ENCODE measurements around the gene ZAP70. TPM values are rescaled to one million over a fixed set of nuclear protein-coding genes. Genes with fewer than 3 reads are reported as not detected.

Gene ZAP70
- total RNA-seq, 1 donor from 2014 or later: 1.1 TPM

- no peak overlapping the region for H3K27ac Mint-ChIP-seq (ENCODE audit: unreplicated experiment)
- H3K36me3 Mint-ChIP-seq (ENCODE audit: unreplicated experiment): no peaks in the 10 kb centered on the region
Measured at GRCh38 chr2:97737421-97738178, 24.2 kb downstream of the ZAP70 start.

GRCh38 chr2:97738179-97739019 is 25.0 kb downstream of the ZAP70 start:
- TF ChIP-seq, protein P1, sequence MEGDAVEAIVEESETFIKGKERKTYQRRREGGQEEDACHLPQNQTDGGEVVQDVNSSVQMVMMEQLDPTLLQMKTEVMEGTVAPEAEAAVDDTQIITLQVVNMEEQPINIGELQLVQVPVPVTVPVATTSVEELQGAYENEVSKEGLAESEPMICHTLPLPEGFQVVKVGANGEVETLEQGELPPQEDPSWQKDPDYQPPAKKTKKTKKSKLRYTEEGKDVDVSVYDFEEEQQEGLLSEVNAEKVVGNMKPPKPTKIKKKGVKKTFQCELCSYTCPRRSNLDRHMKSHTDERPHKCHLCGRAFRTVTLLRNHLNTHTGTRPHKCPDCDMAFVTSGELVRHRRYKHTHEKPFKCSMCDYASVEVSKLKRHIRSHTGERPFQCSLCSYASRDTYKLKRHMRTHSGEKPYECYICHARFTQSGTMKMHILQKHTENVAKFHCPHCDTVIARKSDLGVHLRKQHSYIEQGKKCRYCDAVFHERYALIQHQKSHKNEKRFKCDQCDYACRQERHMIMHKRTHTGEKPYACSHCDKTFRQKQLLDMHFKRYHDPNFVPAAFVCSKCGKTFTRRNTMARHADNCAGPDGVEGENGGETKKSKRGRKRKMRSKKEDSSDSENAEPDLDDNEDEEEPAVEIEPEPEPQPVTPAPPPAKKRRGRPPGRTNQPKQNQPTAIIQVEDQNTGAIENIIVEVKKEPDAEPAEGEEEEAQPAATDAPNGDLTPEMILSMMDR (IDR thresholded peaks at IDR 0.05): no peak
- no peaks in the 10 kb centered on the region for H3K4me1 Mint-ChIP-seq (ENCODE audit: unreplicated experiment)
- H3K9me3 Mint-ChIP-seq (ENCODE audit: unreplicated experiment): no peaks in the 10 kb centered on the region
- H3K4me3 Mint-ChIP-seq (ENCODE audit: unreplicated experiment): no peak overlapping the region
- no peaks in the 10 kb centered on the region for H3K36me3 Mint-ChIP-seq (ENCODE audit: unreplicated experiment)
- DNase-seq (ENCODE audit: extremely low spot score, unreplicated experiment): no peak
- H3K27me3 Mint-ChIP-seq (ENCODE audit: unreplicated experiment): no peaks in the 10 kb centered on the region
- no peak overlapping the region for H3K27ac Mint-ChIP-seq (ENCODE audit: unreplicated experiment)

More at GRCh38 chr2:97737421-97738178, 24.2 kb downstream of the ZAP70 start:
- no peaks in the 10 kb centered on the region for H3K27me3 Mint-ChIP-seq (ENCODE audit: unreplicated experiment)
- DNase-seq (ENCODE audit: extremely low spot score, unreplicated experiment): no peak
- no peak overlapping the region for H3K4me3 Mint-ChIP-seq (ENCODE audit: unreplicated experiment)
- TF ChIP-seq, protein P1 (IDR thresholded peaks at IDR 0.05): no peak
- no peaks in the 10 kb centered on the region for H3K9me3 Mint-ChIP-seq (ENCODE audit: unreplicated experiment)
- H3K4me1 Mint-ChIP-seq (ENCODE audit: unreplicated experiment): no peaks in the 10 kb centered on the region

GRCh38 chr2:97739020-97739892 is 25.9 kb downstream of the ZAP70 start:
- peaks cover 8% of the 10 kb centered on the region for H3K36me3 Mint-ChIP-seq (ENCODE audit: unreplicated experiment)
- H3K9me3 Mint-ChIP-seq (ENCODE audit: unreplicated experiment): peaks cover 5% of the 10 kb centered on the region
- no peaks in the 10 kb centered on the region for H3K4me1 Mint-ChIP-seq (ENCODE audit: unreplicated experiment)
- H3K27me3 Mint-ChIP-seq (ENCODE audit: unreplicated experiment): no peaks in the 10 kb centered on the region
- TF ChIP-seq, protein P1 (IDR thresholded peaks at IDR 0.05): no peak
- no peak for DNase-seq (ENCODE audit: extremely low spot score, unreplicated experiment)
- no peak overlapping the region for H3K4me3 Mint-ChIP-seq (ENCODE audit: unreplicated experiment)
- H3K27ac Mint-ChIP-seq (ENCODE audit: unreplicated experiment): no peak overlapping the region

DNA sequence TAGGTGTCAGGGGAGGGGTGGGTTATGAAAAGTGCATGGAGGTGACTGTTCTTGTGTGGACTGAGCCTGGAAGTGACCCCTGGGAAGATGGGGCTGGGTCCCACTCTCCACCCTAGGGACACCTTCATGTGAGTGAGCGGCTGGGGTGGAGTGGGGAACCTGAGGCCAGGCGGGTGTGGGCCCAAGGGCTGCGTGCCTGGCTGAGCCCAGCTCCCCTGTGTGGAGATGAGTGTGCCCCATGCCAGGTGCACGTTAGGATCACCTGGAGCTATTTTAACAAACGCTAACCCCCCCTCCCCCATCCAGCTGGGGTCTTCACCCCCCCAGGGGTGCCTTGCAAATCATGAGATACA is 26.5 kb downstream of the ZAP70 start:
- Mint-ChIP-seq H3K27ac (ENCODE audit: unreplicated experiment) (no peak overlapping the region), H3K36me3 (ENCODE audit: unreplicated experiment) (peaks cover 10% of the 10 kb centered on the region), H3K4me3 (ENCODE audit: unreplicated experiment) (no peak overlapping the region), H3K9me3 (ENCODE audit: unreplicated experiment) (peaks cover 5% of the 10 kb centered on the region), H3K4me1 (ENCODE audit: unreplicated experiment) (no peaks in the 10 kb centered on the region), H3K27me3 (ENCODE audit: unreplicated experiment) (no peaks in the 10 kb centered on the region)
- TF ChIP-seq, protein P1 (IDR thresholded peaks at IDR 0.05): no peak
- DNase-seq (ENCODE audit: extremely low spot score, unreplicated experiment): no peak

All from osteocyte (in vitro differentiated cells).